Prostate gland (tissue), 2 donors: Measurements from ENCODE around the gene TSKS. TPM values are rescaled to one million over a fixed set of nuclear protein-coding genes. Genes with fewer than 3 reads are reported as not detected.

Experiments
- DNase-seq: peaks from one replicate; pipeline ENCODE4 v3.0.0-alpha.2; 2019; ENCODE audit warnings: low spot score
- H3K27ac ChIP-seq, 2 donors: fragments of 200-600 bp; sonication (generic); 2 replicates each; pipeline ENCODE4 v1.5.1; 2017 to 2019
- H3K27me3 ChIP-seq: fragments of 200-600 bp; sonication (generic); replicated peaks from 2 replicates; pipeline ENCODE4 v1.5.1; 2019; ENCODE audit not compliant: insufficient read depth
- H3K36me3 ChIP-seq, 2 donors: fragments of 200-600 bp; sonication (generic); 1 replicate in 1 of 2; 2 replicates in 1 of 2; pipeline versions ENCODE4 v1.5.1 to v1.8.1; 2017 to 2019
- H3K4me1 ChIP-seq: fragments of 200-600 bp; sonication (generic); replicated peaks from 2 replicates; pipeline ENCODE4 v1.5.1; 2019
- H3K4me3 ChIP-seq, 2 donors: fragments of 200-600 bp; sonication (generic); 2 replicates each; pipeline ENCODE4 v1.5.1; 2017 to 2019
- H3K9me3 ChIP-seq: fragments of 200-600 bp; sonication (generic); 2 replicates; pipeline ENCODE4 v1.5.1; 2017
- CTCF ChIP-seq, 4 experiments: fragments of 200-600 bp in 2 of 4; fragments of 450-650 bp in 2 of 4; sonication (generic) in 2 of 4; IDR thresholded peaks; 1 replicate in 3 of 4; 2 replicates in 1 of 4; pipeline ENCODE4 v1.5.1; 2016 to 2019; ENCODE audit warnings: antibody characterized with exemption in 4 of 4, mild to moderate bottlenecking in 2 of 4, moderate library complexity in 2 of 4
- POLR2A ChIP-seq: fragments of 450-650 bp; IDR thresholded peaks from one replicate; pipeline ENCODE4 v1.6.1; 2016; ENCODE audit warnings: antibody characterized with exemption, mild to moderate bottlenecking
- POLR2AphosphoS5 ChIP-seq: sonication (generic); formaldehyde crosslinking; IDR thresholded peaks from one replicate; pipeline ENCODE4 v1.6.1; 2017; ENCODE audit warnings: antibody characterized with exemption
- WGBS: methylation state at CpG from one replicate; pipeline ENCODE4 v1.1.5; 2018; 5-methylcytosine and 5-hydroxymethylcytosine counted together
- intact Hi-C: fragments of 100-400 bp; cut with DNase I; formaldehyde crosslinking; loops from one replicate; pipeline ENCODE4 v1.14.2; 2022
- total RNA-seq, 2 donors: library from RNA; depleted of rRNA; stranded (reverse); fragments of >200 nt; gene quantifications; one replicate each; pipeline ENCODE4 v1.1.0, GENCODE V29; 2016

The TSKS gene
- total RNA-seq, 2 donors from 2014 or later, result 10.6 TPM; not detected in 1

- intact Hi-C loops, result no loop called here
- TF ChIP-seq CTCF (IDR thresholded peaks at IDR 0.05) (no peak), POLR2AphosphoS5 (no peak), POLR2A (no peak)
- no peaks in the 10 kb centered on the region for H3K4me1 ChIP-seq
- H3K9me3 ChIP-seq, result no peaks in the 10 kb centered on the region
- peaks cover 5 to 21% of the 10 kb centered on the region in 2 donors for H3K36me3 ChIP-seq
- WGBS, result 81% methylated on average over 28 of the region's 28 CpGs
- H3K4me3 ChIP-seq, result no peak overlapping the region
- no peak overlapping the region for H3K27ac ChIP-seq
- no peaks in the 10 kb centered on the region for H3K27me3 ChIP-seq
- DNase-seq, result no peak
These were observed 36.2 kb upstream of the TSKS start for GRCh38 chr19:49799271-49799797.

GRCh38 chr19:49798574-49798973 is 35.5 kb upstream of the TSKS start:
- Histone ChIP-seq H3K9me3 (no peaks in the 10 kb centered on the region), H3K4me3 (no peak overlapping the region), H3K27ac (no peak overlapping the region), H3K27me3 (no peaks in the 10 kb centered on the region), H3K4me1 (no peaks in the 10 kb centered on the region), H3K36me3 (peaks cover 8 to 21% of the 10 kb centered on the region in 2 donors)
- TF ChIP-seq POLR2A (no peak), CTCF (IDR thresholded peaks at IDR 0.05) (no peak), POLR2AphosphoS5 (no peak)
- WGBS, result 91% methylated on average over 11 of the region's 11 CpGs
- intact Hi-C loops, result no loop called here
- no peak for DNase-seq

- WGBS, result 93% methylated on average over 20 of the region's 20 CpGs
- no peak for DNase-seq
- peaks cover 20 to 21% of the 10 kb centered on the region in 2 donors for H3K36me3 ChIP-seq
- no peaks in the 10 kb centered on the region for H3K27me3 ChIP-seq
- no peak overlapping the region for H3K27ac ChIP-seq
- intact Hi-C loops, result no loop called here
- TF ChIP-seq POLR2A (no peak), CTCF (IDR thresholded peaks at IDR 0.05) (no peak), POLR2AphosphoS5 (no peak)
- H3K4me3 ChIP-seq, result no peak overlapping the region
- no peaks in the 10 kb centered on the region for H3K9me3 ChIP-seq
- no peaks in the 10 kb centered on the region for H3K4me1 ChIP-seq
These were observed 32.5 kb upstream of the TSKS start for GRCh38 chr19:49795615-49796014.

GRCh38 chr19:49793561-49793840 is 30.4 kb upstream of the TSKS start:
- Histone ChIP-seq H3K4me1 (no peaks in the 10 kb centered on the region), H3K27ac (no peak overlapping the region), H3K27me3 (no peaks in the 10 kb centered on the region), H3K4me3 (no peak overlapping the region), H3K36me3 (peaks cover 16 to 20% of the 10 kb centered on the region in 2 donors), H3K9me3 (no peaks in the 10 kb centered on the region)
- no peak for TF ChIP-seq CTCF (IDR thresholded peaks at IDR 0.05)
- TF ChIP-seq POLR2AphosphoS5, result no peak
- no peak for TF ChIP-seq POLR2A
- intact Hi-C loops, result no loop called here
- WGBS, result 91% methylated on average over 6 of the region's 6 CpGs
- no peak for DNase-seq

GRCh38 chr19:49792829-49793560 is 29.9 kb upstream of the TSKS start:
- H3K9me3 ChIP-seq, result no peaks in the 10 kb centered on the region
- no peak for DNase-seq
- H3K4me3 ChIP-seq, result no peak overlapping the region
- intact Hi-C loops, result no loop called here
- no peaks in the 10 kb centered on the region for H3K4me1 ChIP-seq
- TF ChIP-seq POLR2A (no peak), CTCF (IDR thresholded peaks at IDR 0.05) (no peak), POLR2AphosphoS5 (no peak)
- no peaks in the 10 kb centered on the region for H3K27me3 ChIP-seq
- H3K27ac ChIP-seq, result no peak overlapping the region
- H3K36me3 ChIP-seq, result peaks cover 12 to 20% of the 10 kb centered on the region in 2 donors
- WGBS, result 92% methylated on average over 22 of the region's 22 CpGs
